Mucosa of rectum (tissue), 2 donors: ENCODE results near the gene LYPD6.

Source experiments
- H3K27ac ChIP-seq, 2 donors: one replicate each; pipeline ENCODE4 v1.7.0; 2013; ENCODE audit warnings: inconsistent platforms in 2 of 2, low read depth in 2 of 2, low read length in 2 of 2
- H3K27me3 ChIP-seq, 2 donors: one replicate each; pipeline ENCODE4 v1.7.0; 2013; ENCODE audit warnings: low read length in 2 of 2; ENCODE audit not compliant: control insufficient read depth in 2 of 2, insufficient read depth in 2 of 2
- H3K36me3 ChIP-seq, 2 donors: one replicate each; pipeline ENCODE4 v1.7.0; 2013; ENCODE audit warnings: low read length in 2 of 2; ENCODE audit not compliant: control insufficient read depth in 2 of 2, insufficient read depth in 2 of 2
- H3K4me1 ChIP-seq, 2 donors: one replicate each; pipeline ENCODE4 v1.7.0; 2013; ENCODE audit warnings: low read length in 2 of 2, mild to moderate bottlenecking in 1 of 2; ENCODE audit not compliant: control insufficient read depth in 2 of 2, insufficient read depth in 2 of 2
- H3K4me3 ChIP-seq, 2 donors: one replicate each; pipeline ENCODE4 v1.7.0; 2013; ENCODE audit warnings: low read length in 2 of 2
- H3K9ac ChIP-seq, 2 donors: one replicate each; pipeline ENCODE4 v1.7.0; 2013; ENCODE audit warnings: low read length in 2 of 2, low read depth in 1 of 2, mild to moderate bottlenecking in 1 of 2
- H3K9me3 ChIP-seq, 2 donors: one replicate each; pipeline ENCODE4 v1.7.0; 2013; ENCODE audit warnings: low read length in 2 of 2; ENCODE audit not compliant: control insufficient read depth in 2 of 2
- donor health status: healthy.
- donor health status: Normal muscosa, but diverticular disease.

Gene LYPD6

GRCh38 chr2:149393614-149394013, 63.2 kb downstream of the LYPD6 start:
- Histone ChIP-seq H3K4me1 (no peaks in the 10 kb centered on the region), H3K27ac (no peak overlapping the region), H3K36me3 (no peaks in the 10 kb centered on the region), H3K27me3 (no peaks in the 10 kb centered on the region), H3K9me3 (no peaks in the 10 kb centered on the region), H3K4me3 (no peak overlapping the region), H3K9ac (no peak overlapping the region)

GRCh38 chr2:149394864-149395263, 64.5 kb downstream of the LYPD6 start:
- Histone ChIP-seq H3K4me1 (no peaks in the 10 kb centered on the region), H3K27me3 (no peaks in the 10 kb centered on the region), H3K4me3 (no peak overlapping the region), H3K36me3 (no peaks in the 10 kb centered on the region), H3K27ac (no peak overlapping the region), H3K9ac (no peak overlapping the region), H3K9me3 (no peaks in the 10 kb centered on the region)

GRCh38 chr2:149399934-149400615, 69.7 kb downstream of the LYPD6 start:
- Histone ChIP-seq H3K9ac (no peak overlapping the region), H3K27me3 (no peaks in the 10 kb centered on the region), H3K27ac (no peak overlapping the region), H3K36me3 (no peaks in the 10 kb centered on the region), H3K9me3 (no peaks in the 10 kb centered on the region), H3K4me3 (no peak overlapping the region), H3K4me1 (no peaks in the 10 kb centered on the region)

- Histone ChIP-seq H3K9me3 (no peaks in the 10 kb centered on the region), H3K36me3 (no peaks in the 10 kb centered on the region), H3K4me3 (no peak overlapping the region), H3K27ac (no peak overlapping the region), H3K27me3 (no peaks in the 10 kb centered on the region), H3K4me1 (no peaks in the 10 kb centered on the region), H3K9ac (no peak overlapping the region)
Observed at GRCh38 chr2:149400997-149401396, 70.6 kb downstream of the LYPD6 start.

- H3K27me3 ChIP-seq = no peaks in the 10 kb centered on the region
- H3K36me3 ChIP-seq = no peaks in the 10 kb centered on the region
- H3K9ac ChIP-seq = no peak overlapping the region
- H3K4me1 ChIP-seq = no peaks in the 10 kb centered on the region
- H3K27ac ChIP-seq = no peak overlapping the region
- H3K4me3 ChIP-seq = no peak overlapping the region
- H3K9me3 ChIP-seq = no peaks in the 10 kb centered on the region
Observed at GRCh38 chr2:149409506-149409905, 79.1 kb downstream of the LYPD6 start.

- H3K27ac ChIP-seq = no peak overlapping the region
- no peaks in the 10 kb centered on the region for H3K36me3 ChIP-seq
- H3K4me1 ChIP-seq = no peaks in the 10 kb centered on the region
- H3K9ac ChIP-seq = no peak overlapping the region
- no peaks in the 10 kb centered on the region for H3K9me3 ChIP-seq
- H3K4me3 ChIP-seq = no peak overlapping the region
- H3K27me3 ChIP-seq = no peaks in the 10 kb centered on the region
Observed at GRCh38 chr2:149410701-149411484, 80.5 kb downstream of the LYPD6 start.

GRCh38 chr2:149413487-149413886, 83.1 kb downstream of the LYPD6 start:
- Histone ChIP-seq H3K9me3 (no peaks in the 10 kb centered on the region), H3K27ac (no peak overlapping the region), H3K9ac (no peak overlapping the region), H3K4me3 (no peak overlapping the region), H3K4me1 (no peaks in the 10 kb centered on the region), H3K36me3 (no peaks in the 10 kb centered on the region), H3K27me3 (no peaks in the 10 kb centered on the region)

- Histone ChIP-seq H3K9ac (no peak overlapping the region), H3K27me3 (no peaks in the 10 kb centered on the region), H3K4me1 (peaks cover 0 to 5% of the 10 kb centered on the region in 2 donors), H3K36me3 (no peaks in the 10 kb centered on the region), H3K9me3 (no peaks in the 10 kb centered on the region), H3K4me3 (no peak overlapping the region), H3K27ac (no peak overlapping the region)
Observed at GRCh38 chr2:149415086-149415485, 84.7 kb downstream of the LYPD6 start.

- Histone ChIP-seq H3K36me3 (no peaks in the 10 kb centered on the region), H3K27ac (no peak overlapping the region), H3K9me3 (no peaks in the 10 kb centered on the region), H3K9ac (no peak overlapping the region), H3K4me1 (peaks cover 0 to 9% of the 10 kb centered on the region in 2 donors), H3K4me3 (no peak overlapping the region), H3K27me3 (no peaks in the 10 kb centered on the region)
Observed at GRCh38 chr2:149418065-149418464, 87.7 kb downstream of the LYPD6 start.

GRCh38 chr2:149420053-149420963, 89.9 kb downstream of the LYPD6 start:
- no peaks in the 10 kb centered on the region for H3K36me3 ChIP-seq
- H3K4me1 ChIP-seq = peaks cover 0 to 9% of the 10 kb centered on the region in 2 donors
- H3K9me3 ChIP-seq = no peaks in the 10 kb centered on the region
- no peaks in the 10 kb centered on the region for H3K27me3 ChIP-seq
- H3K9ac ChIP-seq = no peak overlapping the region
- H3K4me3 ChIP-seq = no peak overlapping the region
- H3K27ac ChIP-seq = no peak overlapping the region
